H1 (cell line): ENCODE data around the gene KIF22. TPM values are rescaled to one million over a fixed set of nuclear protein-coding genes. Genes with fewer than 3 reads are reported as not detected.

Experiments used
- CTCF ChIA-PET: fragments of 300-600 bp; sonication (Branson Sonifier 250); formaldehyde crosslinking; loops from one replicate; lab custom pipeline; 2021; ENCODE audit not compliant: partially characterized antibody; lab: Charles Lee
- POLR2A ChIA-PET: fragments of 300-600 bp; sonication (Branson Sonifier 250); formaldehyde crosslinking; loops from one replicate; lab custom pipeline; 2021; ENCODE audit warnings: inconsistent platforms; ENCODE audit not compliant: partially characterized antibody; lab: Charles Lee
- DNase-seq, 2 experiments: peaks; one replicate each; pipeline versions ENCODE4 v3.0.0 to v3.0.0-alpha.2; 2010 to 2022; ENCODE audit warnings: low spot score in 2 of 2, low read depth in 1 of 2, mixed read lengths in 1 of 2
- FAIRE-seq: peaks from 2 replicates; lab custom pipeline; 2011; peaks lifted over from hg19 to GRCh38; lab: Jason Lieb, UNC
- H2AFZ ChIP-seq: 2 replicates; pipeline ENCODE4 v1.8.1; 2012; ENCODE audit warnings: low read length, inconsistent platforms
- H2AK5ac ChIP-seq: 2 replicates; pipeline ENCODE4 v1.6.1; 2013; ENCODE audit warnings: low read depth, low read length
- H2BK120ac ChIP-seq: replicated peaks from 2 replicates; pipeline ENCODE3; 2013; ENCODE audit warnings: low read depth, low read length, inconsistent platforms
- H2BK12ac ChIP-seq: 2 replicates; pipeline ENCODE4 v1.6.1; 2013; ENCODE audit warnings: low read depth, low read length
- H2BK15ac ChIP-seq: 2 replicates; pipeline ENCODE4 v1.6.1; 2013; ENCODE audit warnings: low read length
- H2BK20ac ChIP-seq: 2 replicates; pipeline ENCODE4 v1.6.1; 2013; ENCODE audit warnings: low read length
- H2BK5ac ChIP-seq: 2 replicates; pipeline ENCODE4 v1.6.1; 2013; ENCODE audit warnings: low read depth, low read length
- H3K14ac ChIP-seq: 2 replicates; pipeline ENCODE4 v1.6.1; 2013; ENCODE audit warnings: inconsistent platforms; ENCODE audit not compliant: insufficient read length
- H3K18ac ChIP-seq: 2 replicates; pipeline ENCODE4 v1.6.1; 2013; ENCODE audit warnings: low read length; ENCODE audit errors: extremely low read depth
- H3K23ac ChIP-seq: 2 replicates; pipeline ENCODE4 v1.6.1; 2013; ENCODE audit warnings: inconsistent platforms; ENCODE audit not compliant: insufficient read length
- H3K23me2 ChIP-seq: 2 replicates; pipeline ENCODE4 v1.6.1; 2013; ENCODE audit warnings: low read depth, low read length
- H3K27ac ChIP-seq: 2 replicates; pipeline ENCODE4 v1.6.1; 2011; ENCODE audit warnings: low read depth, low read length, inconsistent platforms
- H3K27me3 ChIP-seq, 4 experiments: replicated peaks in 1 of 4; 1 replicate in 1 of 4; 2 replicates in 3 of 4; pipeline versions ENCODE4 v1.6.1 to v1.8.1; 2011 to 2013; ENCODE audit warnings: low read length in 3 of 4, mild to moderate bottlenecking in 3 of 4, inconsistent platforms in 2 of 4, mixed read lengths in 2 of 4, moderate library complexity in 1 of 4; ENCODE audit not compliant: control insufficient read depth in 3 of 4, insufficient read depth in 3 of 4; ENCODE audit errors: extremely low read depth in 1 of 4
- H3K36me3 ChIP-seq, 4 experiments: 2 replicates each; pipeline versions ENCODE4 v1.6.1 to v1.8.1; 2011 to 2013; ENCODE audit warnings: mild to moderate bottlenecking in 4 of 4, low read length in 3 of 4, moderate library complexity in 2 of 4, control low read depth in 1 of 4, inconsistent platforms in 1 of 4; ENCODE audit not compliant: insufficient read depth in 4 of 4, control insufficient read depth in 2 of 4
- H3K4ac ChIP-seq: replicated peaks from 2 replicates; pipeline ENCODE3; 2013; ENCODE audit warnings: low read length, low read depth, mixed read lengths, inconsistent platforms; ENCODE audit not compliant: insufficient read length
- H3K4me1 ChIP-seq, 4 experiments: replicated peaks in 1 of 4; 1 replicate in 1 of 4; 2 replicates in 3 of 4; pipeline versions ENCODE4 v1.6.1 to v1.8.1; 2011 to 2013; ENCODE audit warnings: low read length in 3 of 4, inconsistent platforms in 2 of 4, mixed read lengths in 1 of 4; ENCODE audit not compliant: insufficient read depth in 4 of 4, control insufficient read depth in 3 of 4
- H3K4me2 ChIP-seq, 2 experiments: 2 replicates each; pipeline versions ENCODE4 v1.6.1 to v1.8.1; 2011 to 2013; ENCODE audit warnings: low read depth in 2 of 2, low read length in 2 of 2, control low read depth in 1 of 2, inconsistent platforms in 1 of 2, mild to moderate bottlenecking in 1 of 2; ENCODE audit not compliant: insufficient read depth in 1 of 2
- H3K4me3 ChIP-seq, 4 experiments: fragments of 200-600, 300-600 bp in 1 of 4; sonication (generic), shearing (Covaris generic), sonication (Bioruptor Twin) in 1 of 4; 2 replicates each; pipeline versions ENCODE4 v1.5.1 to v1.8.1; 2011 to 2016; ENCODE audit warnings: low read length in 4 of 4, low read depth in 3 of 4, control low read depth in 2 of 4, inconsistent platforms in 2 of 4, mild to moderate bottlenecking in 2 of 4, mixed read lengths in 1 of 4, moderate library complexity in 1 of 4; ENCODE audit not compliant: insufficient read depth in 2 of 4; ENCODE audit errors: extremely low read depth in 1 of 4
- H3K56ac ChIP-seq: replicated peaks from 2 replicates; pipeline ENCODE3; 2013; ENCODE audit warnings: low read depth, mild to moderate bottlenecking, mixed read lengths, low read length, inconsistent platforms; ENCODE audit not compliant: insufficient read length
- H3K79me1 ChIP-seq: 2 replicates; pipeline ENCODE4 v1.6.1; 2013; ENCODE audit warnings: low read depth, low read length, control low read depth
- H3K79me2 ChIP-seq, 2 experiments: 2 replicates each; pipeline versions ENCODE4 v1.6.1 to v1.8.1; 2012 to 2013; ENCODE audit warnings: low read length in 2 of 2, mild to moderate bottlenecking in 2 of 2, inconsistent platforms in 1 of 2; ENCODE audit not compliant: insufficient read depth in 2 of 2, control insufficient read depth in 1 of 2
- H3K9ac ChIP-seq, 4 experiments: replicated peaks in 1 of 4; 1 replicate in 1 of 4; 2 replicates in 3 of 4; pipeline versions ENCODE4 v1.6.1 to v1.8.1; 2011 to 2013; ENCODE audit warnings: low read depth in 3 of 4, low read length in 3 of 4, control low read depth in 2 of 4, mild to moderate bottlenecking in 2 of 4, moderate library complexity in 2 of 4, inconsistent platforms in 1 of 4; ENCODE audit errors: extremely low read depth in 1 of 4
- H3K9me3 ChIP-seq, 2 experiments: 2 replicates each; pipeline versions ENCODE4 v1.6.1 to v1.8.1; 2012 to 2013; ENCODE audit warnings: mild to moderate bottlenecking in 2 of 2, moderate library complexity in 2 of 2, control low read depth in 1 of 2, inconsistent platforms in 1 of 2, low read depth in 1 of 2, low read length in 1 of 2, mixed read lengths in 1 of 2; ENCODE audit not compliant: insufficient read depth in 2 of 2
- H4K20me1 ChIP-seq, 2 experiments: replicated peaks in 1 of 2; 2 replicates each; pipeline versions ENCODE3 to v1.8.1; 2011 to 2013; ENCODE audit warnings: inconsistent platforms in 2 of 2, low read length in 2 of 2, mild to moderate bottlenecking in 1 of 2; ENCODE audit not compliant: insufficient read depth in 2 of 2, control insufficient read depth in 1 of 2
- H4K5ac ChIP-seq: 2 replicates; pipeline ENCODE4 v1.6.1; 2013; ENCODE audit warnings: low read length, low read depth, mixed read lengths, inconsistent platforms; ENCODE audit not compliant: insufficient read length
- H4K8ac ChIP-seq: 2 replicates; pipeline ENCODE4 v1.8.0; 2013; ENCODE audit warnings: mild to moderate bottlenecking, moderate library complexity, low read length, inconsistent platforms; ENCODE audit not compliant: insufficient read depth; ENCODE audit errors: extremely low read depth
- H4K91ac ChIP-seq: replicated peaks from 2 replicates; pipeline ENCODE3; 2013; ENCODE audit warnings: low read length, mixed read lengths, inconsistent platforms; ENCODE audit not compliant: insufficient read length
- CBX5 ChIP-seq: fragments of 300-800, 300-1000 bp; sonication (generic); IDR thresholded peaks from 2 replicates; pipeline ENCODE4 v1.7.1; 2016; ENCODE audit warnings: antibody characterized with exemption, low read length, low read depth
- CHD2 ChIP-seq: IDR thresholded peaks from 2 replicates; pipeline ENCODE4 v1.6.1; 2012; ENCODE audit warnings: low read length, improper control_type of control experiment
- KDM1A ChIP-seq: fragments of 200-600, 300-600 bp; sonication (generic); IDR thresholded peaks from 2 replicates; pipeline ENCODE4 v1.7.1; 2016; ENCODE audit warnings: mild to moderate bottlenecking, low read length, borderline replicate concordance
- SRF ChIP-seq: IDR thresholded peaks from 2 replicates; pipeline ENCODE4 v1.6.1; 2011; ENCODE audit warnings: mild to moderate bottlenecking, low read depth, low read length, moderate library complexity
- WGBS, 2 experiments: shearing (Covaris generic) in 1 of 2; methylation state at CpG; one replicate each; pipeline versions ENCODE4 v1.1.6 to v1.1.7; 2013 to 2015; ENCODE audit warnings: low lambda C conversion rate in 2 of 2, mixed read lengths in 2 of 2, inconsistent platforms in 1 of 2, low coverage in 1 of 2, missing lambda C conversion rate in 1 of 2; ENCODE audit not compliant: insufficient replicate concordance in 2 of 2, insufficient coverage in 1 of 2, insufficient read length in 1 of 2; ENCODE audit errors: extremely low coverage in 1 of 2, missing lambda C conversion rate in 1 of 2; 5-methylcytosine and 5-hydroxymethylcytosine counted together
- polyA plus RNA-seq, 7 experiments: library from polyadenylated mRNA; depleted of rRNA in 3 of 7; stranded (reverse) in 5 of 7; unstranded in 2 of 7; fragments of >200 nt in 5 of 7; fragments of 200-250 nt in 2 of 7; gene quantifications; 1 replicate in 5 of 7; 2 replicates in 1 of 7; 4 replicates in 1 of 7; pipeline versions ENCODE4 v1.2.1 to v1.2.3, GENCODE V29; 2011 to 2013; ENCODE audit warnings: missing spikeins in 2 of 7, mixed read lengths in 2 of 7
- total RNA-seq: library from RNA; stranded (reverse); fragmentation: NEBNext Ultra II Directional; extraction: Animal tissue kit (Norgen Biotek cat#: 25700); gene quantifications from 2 replicates; pipeline ENCODE4 v1.2.1, GENCODE V29; 2021

Gene KIF22
- total and polyA plus RNA-seq, 2 of the 8 experiments (the other 6 are each of a cell fraction or from before 2014, with no cell fraction given), result 139 to 142 TPM

DNA sequence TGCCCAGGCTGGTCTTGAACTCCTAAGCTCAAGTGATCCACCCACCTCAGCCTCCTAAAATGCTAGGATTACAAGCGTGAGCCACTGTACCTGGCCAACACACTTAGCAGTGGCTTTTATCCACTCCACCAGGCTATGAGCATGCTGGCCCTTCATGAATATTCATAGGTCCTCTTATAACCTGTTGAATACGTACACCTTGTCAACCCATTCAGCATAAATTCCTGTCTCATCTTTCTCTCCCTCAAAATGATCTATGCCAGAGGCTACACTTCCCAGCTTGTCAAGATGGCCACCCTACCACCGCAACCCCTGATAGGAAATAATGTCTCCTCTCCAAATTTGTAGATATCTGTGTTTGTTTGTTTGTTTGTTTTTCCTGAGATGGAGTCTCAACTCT is 23.5 kb upstream of the KIF22 start:
- Histone ChIP-seq H3K79me2 (no peaks in the 10 kb centered on the region), H2AK5ac (no peak overlapping the region), H3K23me2 (no peaks in the 10 kb centered on the region), H4K8ac (no peak overlapping the region), H3K9ac (no peak overlapping the region), H2BK15ac (no peak overlapping the region), H3K4me3 (no peak overlapping the region), H3K23ac (no peak overlapping the region), H3K18ac (no peak overlapping the region), H3K27me3 (no peaks in the 10 kb centered on the region), H2AFZ (no peak overlapping the region), H2BK5ac (no peak overlapping the region), H2BK12ac (no peak overlapping the region), H3K14ac (no peak overlapping the region), H3K79me1 (no peaks in the 10 kb centered on the region), H3K27ac (no peak overlapping the region), H3K4me1 (no peaks in the 10 kb centered on the region), H4K5ac (no peak overlapping the region), H3K4ac (no peak overlapping the region), H2BK120ac (no peak overlapping the region), H3K9me3 (no peaks in the 10 kb centered on the region), H2BK20ac (no peak overlapping the region), H3K36me3 (no peaks in the 10 kb centered on the region), H3K4me2 (no peak overlapping the region), H4K20me1 (no peaks in the 10 kb centered on the region), H4K91ac (no peak overlapping the region), H3K56ac (no peak overlapping the region)
- no peak for FAIRE-seq
- POLR2A ChIA-PET, result interaction anchor here (0.6 to 1.7 kb wide), 7 partner anchors 10 to 57 kb away, joined by 3 to 5 read pairs (median 4); partner anchors contain the start of gene ZG16
- DNase-seq, result no peak
- CTCF ChIA-PET, result interaction anchor here (0.8 to 4.8 kb wide), 3 partner anchors 23 to 61 kb away, joined by 3 to 17 read pairs (median 3); partner anchors contain the start of gene KIF22
- TF ChIP-seq CHD2 (no peak), SRF (no peak), CBX5 (no peak), KDM1A (no peak)
- 83% methylated on average over 3 of the region's 3 CpGs; no CpG with 5 or more reads in 1 of the 2 experiments for WGBS, 2 experiments
